ENCODE measurements around the gene RBM24.

The RBM24 gene

GRCh38 chr6:17250237-17250636 lies 30.9 kb upstream of the RBM24 start (continued):
- TF ChIP-seq ZFP69B (tag by site-specific recombination; IDR thresholded peaks at IDR 0.05) (no peak), MEIS1 (CRISPR knock-in tag; IDR thresholded peaks at IDR 0.05; ENCODE audit: borderline replicate concordance) (no peak)

GRCh38 chr6:17251953-17252352 lies 29.2 kb upstream of the RBM24 start:
- H3K36me3 ChIP-seq (ENCODE audit: control insufficient read depth in 2 of 2, insufficient read depth in 1 of 2, low read length in 2 of 2), result no peaks in the 10 kb centered on the region

GRCh38 chr6:17258749-17259148 lies 22.4 kb upstream of the RBM24 start:
- Histone ChIP-seq H3K9me3 (ENCODE audit: control insufficient read depth, insufficient read depth, low read depth, low read length) (no peaks in the 10 kb centered on the region), H3K36me3 (ENCODE audit: control insufficient read depth in 2 of 2, insufficient read depth in 1 of 2, low read length in 2 of 2) (no peaks in the 10 kb centered on the region), H3K4me3 (ENCODE audit: low read depth, low read length) (no peak overlapping the region), H3K27ac (ENCODE audit: extremely low read depth, low read depth, low read length) (no peak overlapping the region), H3K4me1 (ENCODE audit: control insufficient read depth, insufficient read depth, low read length) (no peaks in the 10 kb centered on the region)
- ChIA-PET POLR2A (no interaction called here), CTCF (no interaction called here)
- TF ChIP-seq ZNF629 (tag by site-specific recombination; IDR thresholded peaks at IDR 0.05) (no peak), ZNF274 (IDR thresholded peaks at IDR 0.05; ENCODE audit: low read length) (no peak), ZNF274 (tag by site-specific recombination; IDR thresholded peaks at IDR 0.05; ENCODE audit: borderline replicate concordance) (no peak), ZNF768 (tag by site-specific recombination; IDR thresholded peaks at IDR 0.05) (no peak), ZNF530 (tag by site-specific recombination; IDR thresholded peaks at IDR 0.05; ENCODE audit: low read depth) (no peak), CTCF (tag by site-specific recombination; IDR thresholded peaks at IDR 0.05) (no peak), ZNF24 (tag by site-specific recombination; IDR thresholded peaks at IDR 0.05) (no peak), ZNF449 (tag by site-specific recombination; IDR thresholded peaks at IDR 0.05) (no peak), ZNF600 (tag by site-specific recombination; IDR thresholded peaks at IDR 0.05) (no peak), ZNF175 (tag by site-specific recombination; IDR thresholded peaks at IDR 0.05) (no peak)

More at GRCh38 chr6:17251953-17252352, 29.2 kb upstream of the RBM24 start:
- Histone ChIP-seq H3K9me3 (ENCODE audit: control insufficient read depth, insufficient read depth, low read depth, low read length) (no peaks in the 10 kb centered on the region), H3K27ac (ENCODE audit: extremely low read depth, low read depth, low read length) (no peak overlapping the region), H3K4me1 (ENCODE audit: control insufficient read depth, insufficient read depth, low read length) (no peaks in the 10 kb centered on the region), H3K4me3 (ENCODE audit: low read depth, low read length) (no peak overlapping the region)
- TF ChIP-seq ZNF311 (tag by site-specific recombination; IDR thresholded peaks at IDR 0.05; ENCODE audit: borderline replicate concordance), result no peak
- TF ChIP-seq ZFP3 (tag by site-specific recombination; IDR thresholded peaks at IDR 0.05; ENCODE audit: low read depth), result no peak
- no peak for TF ChIP-seq GLIS2 (tag by site-specific recombination; IDR thresholded peaks at IDR 0.05)
- no peak for TF ChIP-seq KLF10 (tag by site-specific recombination; IDR thresholded peaks at IDR 0.05)
- no peak for TF ChIP-seq KLF9 (tag by site-specific recombination; IDR thresholded peaks at IDR 0.05; ENCODE audit: low read depth)
- no peak for TF ChIP-seq KLF17 (tag by site-specific recombination; IDR thresholded peaks at IDR 0.05)
- TF ChIP-seq ZNF362 (tag by site-specific recombination; IDR thresholded peaks at IDR 0.05), result no peak
- TF ChIP-seq ZNF350 (tag by site-specific recombination; IDR thresholded peaks at IDR 0.05), result no peak
- TF ChIP-seq BCL11B (tag by site-specific recombination; IDR thresholded peaks at IDR 0.05; ENCODE audit: low read depth), result no peak
- TF ChIP-seq ZNF692 (tag by site-specific recombination; IDR thresholded peaks at IDR 0.05), result no peak
- no peak for TF ChIP-seq IKZF3 (tag by site-specific recombination; IDR thresholded peaks at IDR 0.05)
- TF ChIP-seq ZNF354C (tag by site-specific recombination; IDR thresholded peaks at IDR 0.05; ENCODE audit: borderline replicate concordance, low read depth), result no peak
- TF ChIP-seq SP3 (tag by site-specific recombination; IDR thresholded peaks at IDR 0.05), result no peak
- TF ChIP-seq ZNF785 (tag by site-specific recombination; IDR thresholded peaks at IDR 0.05), result no peak
- TF ChIP-seq ZNF544 (tag by site-specific recombination; IDR thresholded peaks at IDR 0.05), result no peak
- TF ChIP-seq ZNF248 (tag by site-specific recombination; IDR thresholded peaks at IDR 0.05), result no peak
- no peak for TF ChIP-seq ZNF211 (tag by site-specific recombination; IDR thresholded peaks at IDR 0.05; ENCODE audit: low read depth)
- TF ChIP-seq ZNF555 (tag by site-specific recombination; conservative IDR thresholded peaks at IDR 0.05), result no peak
- no peak for TF ChIP-seq ZNF121 (tag by site-specific recombination; IDR thresholded peaks at IDR 0.05)
- CTCF ChIA-PET, result interaction anchor here (1.2 kb wide), 1 partner anchor 85 kb away, joined by 3 read pairs; no protein-coding TSS in a partner anchor
- POLR2A ChIA-PET, result no interaction called here

All from HEK293 (cell line).